OCI-LY7 (cell line): ENCODE data around the gene EIF4E1B. TPM values are rescaled to one million over a fixed set of nuclear protein-coding genes. Genes with fewer than 3 reads are reported as not detected.

ENCODE experiments used
- BruUV-seq: library from RNA; stranded (reverse); fragments of 400-500 nt; replicated peaks from 2 replicates; lab custom pipeline; 2021; lab: Mats Ljungman, UMichigan
- CTCF ChIA-PET: fragments of 300-600 bp; sonication (Branson Sonifier 250); formaldehyde crosslinking; loops from one replicate; lab custom pipeline; 2022; ENCODE audit warnings: antibody characterized with exemption; ENCODE audit not compliant: unreplicated experiment; lab: Charles Lee
- POLR2A ChIA-PET: fragments of 300-600 bp; sonication (Branson Sonifier 250); formaldehyde crosslinking; loops from one replicate; lab custom pipeline; 2022; ENCODE audit warnings: antibody characterized with exemption; lab: Charles Lee
- DNase-seq: peaks from one replicate; pipeline ENCODE4 v3.0.0-alpha.2; 2015; ENCODE audit warnings: low spot score
- H2AFZ ChIP-seq: fragments of 200-600 bp; sonication (generic), shearing (Covaris generic); 2 replicates; pipeline ENCODE4 v1.6.1; 2014; ENCODE audit warnings: mild to moderate bottlenecking, antibody characterized with exemption, low read length, moderate library complexity
- H3K27ac ChIP-seq: fragments of 200-600 bp; sonication (generic); 2 replicates; pipeline ENCODE4 v1.5.1; 2014; ENCODE audit warnings: mixed run types, low read depth, mild to moderate bottlenecking, moderate library complexity, low read length, inconsistent platforms; ENCODE audit not compliant: poor library complexity, severe bottlenecking
- H3K36me3 ChIP-seq: fragments of 200-600 bp; sonication (generic); 2 replicates; pipeline ENCODE4 v1.6.1; 2014; ENCODE audit warnings: mild to moderate bottlenecking, antibody characterized with exemption, low read length, moderate library complexity, mixed read lengths; ENCODE audit not compliant: insufficient read depth
- H3K4me1 ChIP-seq: fragments of 200-600 bp; sonication (generic); 2 replicates; pipeline ENCODE4 v1.5.1; 2014; ENCODE audit warnings: mild to moderate bottlenecking, low read length; ENCODE audit not compliant: insufficient read depth, poor library complexity, severe bottlenecking
- H3K4me2 ChIP-seq: fragments of 200-600 bp; sonication (generic); 2 replicates; pipeline ENCODE4 v1.6.1; 2014; ENCODE audit warnings: mild to moderate bottlenecking, low read length
- H3K4me3 ChIP-seq: fragments of 200-600 bp; sonication (generic); 2 replicates; pipeline ENCODE4 v1.5.1; 2014; ENCODE audit warnings: mild to moderate bottlenecking, low read depth, low read length; ENCODE audit not compliant: poor library complexity, severe bottlenecking
- H3K79me2 ChIP-seq: fragments of 200-600 bp; sonication (generic); 2 replicates; pipeline ENCODE4 v1.6.1; 2016; ENCODE audit warnings: low read depth, mild to moderate bottlenecking, low read length, moderate library complexity, mixed read lengths; ENCODE audit not compliant: insufficient read depth
- H3K9me2 ChIP-seq: fragments of 200-600 bp; sonication (generic); 2 replicates; pipeline ENCODE4 v1.6.1; 2016; ENCODE audit warnings: mild to moderate bottlenecking, low read length, mixed read lengths; ENCODE audit not compliant: insufficient read depth
- H3K9me3 ChIP-seq: fragments of 200-600 bp; sonication (generic); 2 replicates; pipeline ENCODE4 v1.6.1; 2014; ENCODE audit warnings: mild to moderate bottlenecking, mixed run types, low read length, mixed read lengths
- H4K20me1 ChIP-seq: fragments of 200-600 bp; sonication (generic); 2 replicates; pipeline ENCODE4 v1.6.1; 2014; ENCODE audit warnings: mild to moderate bottlenecking, antibody characterized with exemption, low read length, moderate library complexity, mixed read lengths; ENCODE audit not compliant: insufficient read depth
- EZH2phosphoT487 ChIP-seq: fragments of 200-600 bp; sonication (generic); IDR thresholded peaks from 2 replicates; pipeline ENCODE4 v1.6.1; 2018; ENCODE audit warnings: low read depth, borderline replicate concordance, mild to moderate bottlenecking, mixed run types, antibody characterized with exemption, low read length, moderate library complexity, mixed read lengths
- intact Hi-C: fragments of 100-400 bp; cut with micrococcal nuclease; formaldehyde crosslinking; loops from one replicate; pipeline ENCODE4 v1.10.0; 2022; ENCODE audit not compliant: unreplicated experiment
- total RNA-seq, 2 experiments: library from RNA; depleted of rRNA in 1 of 2; stranded (reverse); fragments of >200 nt in 1 of 2; shearing (Covaris generic) in 1 of 2; gene quantifications; 2 replicates each; pipeline ENCODE4 v1.2.3, GENCODE V29; 2014 to 2022
- TF ChIP-seq, protein P1 (sequence below): fragments of 200-600 bp; sonication (generic); conservative IDR thresholded peaks from 2 replicates; pipeline ENCODE4 v1.5.1; 2014; ENCODE audit warnings: mild to moderate bottlenecking, antibody characterized with exemption, low read length, moderate library complexity, mixed read lengths

Gene EIF4E1B
- total RNA-seq, 2 experiments from 2014 or later: 0.16 to 2.4 TPM

- intact Hi-C loops: no loop called here
- Histone ChIP-seq H3K27ac (no peak overlapping the region), H3K4me3 (no peak overlapping the region), H3K79me2 (no peaks in the 10 kb centered on the region), H3K9me3 (no peaks in the 10 kb centered on the region), H3K4me1 (no peaks in the 10 kb centered on the region), H3K4me2 (no peak overlapping the region), H3K36me3 (no peaks in the 10 kb centered on the region), H4K20me1 (no peaks in the 10 kb centered on the region), H3K9me2 (no peaks in the 10 kb centered on the region), H2AFZ (no peak overlapping the region)
- TF ChIP-seq, protein P1, sequence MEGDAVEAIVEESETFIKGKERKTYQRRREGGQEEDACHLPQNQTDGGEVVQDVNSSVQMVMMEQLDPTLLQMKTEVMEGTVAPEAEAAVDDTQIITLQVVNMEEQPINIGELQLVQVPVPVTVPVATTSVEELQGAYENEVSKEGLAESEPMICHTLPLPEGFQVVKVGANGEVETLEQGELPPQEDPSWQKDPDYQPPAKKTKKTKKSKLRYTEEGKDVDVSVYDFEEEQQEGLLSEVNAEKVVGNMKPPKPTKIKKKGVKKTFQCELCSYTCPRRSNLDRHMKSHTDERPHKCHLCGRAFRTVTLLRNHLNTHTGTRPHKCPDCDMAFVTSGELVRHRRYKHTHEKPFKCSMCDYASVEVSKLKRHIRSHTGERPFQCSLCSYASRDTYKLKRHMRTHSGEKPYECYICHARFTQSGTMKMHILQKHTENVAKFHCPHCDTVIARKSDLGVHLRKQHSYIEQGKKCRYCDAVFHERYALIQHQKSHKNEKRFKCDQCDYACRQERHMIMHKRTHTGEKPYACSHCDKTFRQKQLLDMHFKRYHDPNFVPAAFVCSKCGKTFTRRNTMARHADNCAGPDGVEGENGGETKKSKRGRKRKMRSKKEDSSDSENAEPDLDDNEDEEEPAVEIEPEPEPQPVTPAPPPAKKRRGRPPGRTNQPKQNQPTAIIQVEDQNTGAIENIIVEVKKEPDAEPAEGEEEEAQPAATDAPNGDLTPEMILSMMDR: peak; percentile 52
- TF ChIP-seq EZH2phosphoT487: no peak
- BruUV-seq: no TSS peak
- ChIA-PET POLR2A (no interaction called here), CTCF (no interaction called here)
- no peak for DNase-seq
Observed at GRCh38 chr5:176675676-176676360, 45.3 kb downstream of the EIF4E1B start.

DNA sequence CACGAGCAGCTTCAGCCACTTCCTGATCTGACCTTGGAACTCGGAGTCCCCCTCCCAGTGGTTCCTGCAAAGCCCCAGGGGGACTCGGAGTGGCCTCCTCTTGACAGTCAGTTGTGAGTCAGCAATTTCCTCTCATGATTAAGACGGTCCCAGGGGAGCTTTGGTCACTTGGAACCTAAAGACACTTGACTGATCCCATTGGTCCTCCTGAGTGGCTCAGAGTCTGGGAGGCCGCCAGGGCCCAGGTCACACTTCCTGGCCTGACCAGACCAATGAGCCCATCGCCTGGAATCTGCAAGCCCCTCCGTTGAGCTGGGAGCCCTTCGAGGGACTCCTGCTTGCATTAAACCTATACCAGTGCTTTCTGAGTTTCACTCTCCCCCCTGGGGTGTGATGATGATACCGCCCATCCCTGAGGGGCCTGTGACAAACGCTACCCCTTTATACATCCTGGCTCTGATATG, 45.9 kb downstream of the EIF4E1B start:
- Histone ChIP-seq H3K27ac (no peak overlapping the region), H3K9me2 (no peaks in the 10 kb centered on the region), H3K36me3 (no peaks in the 10 kb centered on the region), H3K4me3 (no peak overlapping the region), H3K4me1 (no peaks in the 10 kb centered on the region), H3K79me2 (no peaks in the 10 kb centered on the region), H3K9me3 (no peaks in the 10 kb centered on the region), H3K4me2 (no peak overlapping the region), H2AFZ (no peak overlapping the region), H4K20me1 (no peaks in the 10 kb centered on the region)
- peak; percentile 16 for DNase-seq
- BruUV-seq: no TSS peak
- intact Hi-C loops: no loop called here
- TF ChIP-seq EZH2phosphoT487: no peak
- TF ChIP-seq, protein P1: no peak
- CTCF ChIA-PET: no interaction called here
- POLR2A ChIA-PET: no interaction called here

- no peak overlapping the region for H3K27ac ChIP-seq
- no peak for DNase-seq
- no TSS peak for BruUV-seq
- TF ChIP-seq, protein P1: no peak
- no peak for TF ChIP-seq EZH2phosphoT487
- no peak overlapping the region for H3K4me2 ChIP-seq
- no peak overlapping the region for H2AFZ ChIP-seq
- no peaks in the 10 kb centered on the region for H3K9me2 ChIP-seq
- H3K4me3 ChIP-seq: no peak overlapping the region
- H3K9me3 ChIP-seq: no peaks in the 10 kb centered on the region
- H3K36me3 ChIP-seq: no peaks in the 10 kb centered on the region
- no peaks in the 10 kb centered on the region for H3K4me1 ChIP-seq
- H3K79me2 ChIP-seq: no peaks in the 10 kb centered on the region
- ChIA-PET POLR2A (no interaction called here), CTCF (no interaction called here)
- intact Hi-C loops: no loop called here
- no peaks in the 10 kb centered on the region for H4K20me1 ChIP-seq
Observed at GRCh38 chr5:176677209-176677939, 46.9 kb downstream of the EIF4E1B start.
